PC-9 (cell line): ENCODE measurements around the gene DHRS4L2.
"Not testable (repeated sequence)": the region's sequence is repeated elsewhere in the genome, so short reads cannot be mapped to it uniquely, and the experiment has no call there.

ENCODE experiments used
- CTCF ChIP-seq: fragments of 200-600 bp; sonication (generic); conservative IDR thresholded peaks from 2 replicates; pipeline ENCODE4 v1.6.1; 2017; ENCODE audit warnings: mixed run types, antibody characterized with exemption, mild to moderate bottlenecking, moderate library complexity
- EZH2 ChIP-seq: fragments of 200-600 bp; sonication (generic); IDR thresholded peaks from 2 replicates; pipeline ENCODE4 v1.8.0; 2017; ENCODE audit warnings: antibody characterized with exemption, low read depth

- not testable (repeated sequence) for TF ChIP-seq CTCF, EZH2
These were observed 62.0 kb downstream of the DHRS4L2 start for GRCh38 chr14:24050753-24051152.
